K562 (cell line): Measurements from ENCODE around the gene MAST4. TPM values are rescaled to one million over a fixed set of nuclear protein-coding genes. Genes with fewer than 3 reads are reported as not detected.

ENCODE experiments used
- ATAC-seq: fragments of 200-7000 bp; cut with Tn5 transposase; 3 replicates; pipeline ENCODE4 v1.9.1; 2020; ENCODE audit warnings: moderate library complexity
- BruUV-seq: library from RNA; stranded (reverse); fragments of 400-500 nt; replicated peaks from 2 replicates; lab custom pipeline; 2021; lab: Mats Ljungman, UMichigan
- CTCF ChIA-PET: fragments of 300-600 bp; formaldehyde crosslinking; extraction: SDS; loops from one replicate; lab custom pipeline; 2021; ENCODE audit warnings: low intra/inter-chr PET ratio; lab: Yijun Ruan, JAX
- POLR2A ChIA-PET: fragments of 300-600, 350-650 bp; sonication (Branson Sonifier 250); formaldehyde crosslinking; extraction: SDS; loops from one replicate; lab custom pipeline; 2021; ENCODE audit warnings: antibody characterized with exemption, inconsistent platforms; lab: Yijun Ruan, JAX
- DNase-seq, 4 experiments: peaks; one replicate each; pipeline versions ENCODE4 v3.0.0 to v3.0.0-alpha.2; 2011 to 2018; ENCODE audit warnings: low spot score in 3 of 4, mixed read lengths in 3 of 4; ENCODE audit errors: extremely low read depth in 1 of 4
- FAIRE-seq: peaks from 2 replicates; lab custom pipeline; 2011; peaks lifted over from hg19 to GRCh38; lab: Jason Lieb, UNC
- H2AFZ ChIP-seq: 2 replicates; pipeline ENCODE4 v1.6.0; 2011; ENCODE audit warnings: low read depth, low read length, control low read depth, inconsistent platforms
- H3K27ac ChIP-seq: fragments of 200-600 bp; 3 replicates; pipeline ENCODE4 v1.8.0; 2011; ENCODE audit warnings: low read depth, mild to moderate bottlenecking, control low read depth, inconsistent platforms, low read length, moderate library complexity, mixed read lengths; ENCODE audit errors: extremely low read depth
- H3K27me3 ChIP-seq, 2 experiments: fragments of 300-600 bp in 1 of 2; 2 replicates in 1 of 2; 3 replicates in 1 of 2; pipeline versions ENCODE4 v1.6.0 to v1.8.0; 2011; ENCODE audit warnings: inconsistent platforms in 2 of 2, low read length in 2 of 2, mild to moderate bottlenecking in 1 of 2, mixed read lengths in 1 of 2, moderate library complexity in 1 of 2; ENCODE audit not compliant: control insufficient read depth in 2 of 2, insufficient read depth in 2 of 2
- H3K36me3 ChIP-seq: fragments of 300-600 bp; 3 replicates; pipeline ENCODE4 v1.8.0; 2011; ENCODE audit warnings: mild to moderate bottlenecking, low read length, inconsistent platforms; ENCODE audit not compliant: control insufficient read depth, insufficient read depth
- H3K4me1 ChIP-seq, 2 experiments: fragments of 200-600 bp in 1 of 2; replicated peaks in 1 of 2; 2 replicates in 1 of 2; 3 replicates in 1 of 2; pipeline versions ENCODE4 v1.5.1 to v1.8.0; 2011; ENCODE audit warnings: inconsistent platforms in 2 of 2, low read length in 2 of 2, mild to moderate bottlenecking in 1 of 2, mixed read lengths in 1 of 2, moderate library complexity in 1 of 2; ENCODE audit not compliant: control insufficient read depth in 2 of 2, insufficient read depth in 2 of 2
- H3K4me2 ChIP-seq: 2 replicates; pipeline ENCODE4 v1.6.1; 2011; ENCODE audit warnings: low read length, control low read depth, inconsistent platforms, mixed read lengths; ENCODE audit not compliant: insufficient read depth
- H3K4me3 ChIP-seq: fragments of 200-600 bp; sonication (generic), shearing (Covaris generic); 2 replicates; pipeline ENCODE4 v1.5.1; 2016; ENCODE audit warnings: control low read depth, inconsistent platforms
- H3K79me2 ChIP-seq: fragments of 200-600 bp; 3 replicates; pipeline ENCODE4 v1.8.0; 2011; ENCODE audit warnings: low read length, inconsistent platforms; ENCODE audit not compliant: control insufficient read depth, insufficient read depth
- H3K9ac ChIP-seq, 2 experiments: 2 replicates each; pipeline versions ENCODE4 v1.6.0 to v1.6.1; 2011; ENCODE audit warnings: low read depth in 2 of 2, low read length in 2 of 2, control low read depth in 1 of 2, inconsistent platforms in 1 of 2, mild to moderate bottlenecking in 1 of 2, mixed read lengths in 1 of 2; ENCODE audit not compliant: insufficient read depth in 1 of 2
- H3K9me1 ChIP-seq: one replicate; pipeline ENCODE4 v1.6.0; 2011; ENCODE audit warnings: inconsistent platforms, mild to moderate bottlenecking, low read length, moderate library complexity; ENCODE audit not compliant: control insufficient read depth, insufficient read depth
- H3K9me3 ChIP-seq: replicated peaks from 2 replicates; pipeline ENCODE4 v1.5.1; 2011; ENCODE audit warnings: low read depth, low read length, inconsistent platforms; ENCODE audit not compliant: control insufficient read depth, insufficient read depth
- H4K20me1 ChIP-seq: replicated peaks from 2 replicates; pipeline ENCODE4 v1.6.1; 2011; ENCODE audit warnings: low read length, inconsistent platforms, mixed read lengths; ENCODE audit not compliant: control insufficient read depth, insufficient read depth
- CC2D1A ChIP-seq: fragments of 450-650 bp; IDR thresholded peaks from 2 replicates; pipeline ENCODE4 v1.6.1; 2017; ENCODE audit warnings: mild to moderate bottlenecking
- FOXJ2 ChIP-seq: fragments of 200-800 bp; sonication (Bioruptor generic); IDR thresholded peaks from 2 replicates; pipeline ENCODE4 v1.6.1; 2016; ENCODE audit warnings: missing genetic modification characterization, missing compliant biosample characterization
- FOXK1 ChIP-seq: sonication (generic); formaldehyde crosslinking; IDR thresholded peaks from 2 replicates; pipeline ENCODE4 v1.8.0; 2022; ENCODE audit warnings: missing genetic modification reagents, mild to moderate bottlenecking, borderline replicate concordance
- GTF2E2 ChIP-seq: fragments of 200-800 bp; sonication (Bioruptor generic); IDR thresholded peaks from 2 replicates; pipeline ENCODE4 v1.6.1; 2016; ENCODE audit warnings: missing genetic modification characterization, missing compliant biosample characterization
- KAT7 ChIP-seq: sonication (generic); formaldehyde crosslinking; IDR thresholded peaks from 2 replicates; pipeline ENCODE4 v1.8.0; 2022; ENCODE audit warnings: missing genetic modification reagents, mild to moderate bottlenecking, borderline replicate concordance
- MYC ChIP-seq, 2 experiments: fragments of 250-450 bp in 1 of 2; sonication (Bioruptor Pico) in 1 of 2; IDR thresholded peaks; 2 replicates each; pipeline versions ENCODE4 v1.5.1 to v1.6.1; 2012 to 2021; ENCODE audit warnings: low read depth in 2 of 2, borderline replicate concordance in 1 of 2, improper control_type of control experiment in 1 of 2, low read length in 1 of 2, mild to moderate bottlenecking in 1 of 2, moderate library complexity in 1 of 2
- NFE2 ChIP-seq: IDR thresholded peaks from 2 replicates; pipeline ENCODE4 v1.6.1; 2014; ENCODE audit warnings: antibody characterized with exemption, low read depth
- SIN3A ChIP-seq, 2 experiments: fragments of 150-350 bp in 1 of 2; IDR thresholded peaks; 2 replicates each; pipeline ENCODE4 v1.6.1; 2011 to 2016; ENCODE audit warnings: borderline replicate concordance in 2 of 2, low read depth in 2 of 2, low read length in 2 of 2, mild to moderate bottlenecking in 2 of 2, moderate library complexity in 2 of 2; ENCODE audit not compliant: control insufficient read depth in 1 of 2
- TGIF2 ChIP-seq: sonication (generic); formaldehyde crosslinking; IDR thresholded peaks from 2 replicates; pipeline ENCODE4 v1.8.1; 2022; ENCODE audit warnings: mild to moderate bottlenecking, missing genetic modification reagents, moderate library complexity
- ZFP30 ChIP-seq: fragments of 250-450 bp; sonication (Bioruptor Pico); IDR thresholded peaks from 2 replicates; pipeline ENCODE4 v1.8.0; 2022; ENCODE audit warnings: moderate library complexity, mild to moderate bottlenecking, inconsistent platforms, borderline replicate concordance
- ZNF12 ChIP-seq: sonication (generic); formaldehyde crosslinking; IDR thresholded peaks from 2 replicates; pipeline ENCODE4 v1.4.0; 2020; ENCODE audit warnings: mild to moderate bottlenecking, missing genetic modification reagents
- ZNF316 ChIP-seq: fragments of 450-650 bp; IDR thresholded peaks from 2 replicates; pipeline ENCODE4 v1.6.1; 2016
- ZNF408 ChIP-seq: fragments of 250-450 bp; sonication (Bioruptor Pico); IDR thresholded peaks from 2 replicates; pipeline ENCODE4 v1.4.0; 2020; ENCODE audit warnings: low read depth, mild to moderate bottlenecking, moderate library complexity
- WGBS: fragments of 100-300 bp; shearing (Covaris generic); methylation state at CpG from one replicate; pipeline ENCODE4 v1.1.6; 2016; ENCODE audit warnings: low coverage, mixed read lengths; ENCODE audit not compliant: insufficient coverage; ENCODE audit errors: missing lambda C conversion rate; 5-methylcytosine and 5-hydroxymethylcytosine counted together
- in situ Hi-C: fragments of 300-500 bp; cut with MboI; formaldehyde crosslinking; loops from 4 replicates; pipeline ENCODE4 v1.15.0; 2018; ENCODE audit warnings: inconsistent platforms, mixed read lengths
- intact Hi-C: fragments of 100-400 bp; cut with micrococcal nuclease; formaldehyde crosslinking; loops from 2 replicates; pipeline ENCODE4 v1.14.2; 2022
- polyA plus RNA-seq, 8 experiments: library from polyadenylated mRNA; depleted of rRNA in 4 of 8; stranded (reverse) in 5 of 8; unstranded in 3 of 8; fragments of >200 nt; fragmentation: Nextera tagmentation in 2 of 8; fragmentation: Illumina TruSeq in 1 of 8; extraction: Ambion mirVana in 2 of 8; extraction: Trizol in 1 of 8; gene quantifications; 2 replicates each; pipeline versions ENCODE4 v1.2.1 to v1.2.3, GENCODE V29; 2011 to 2014; ENCODE audit warnings: inconsistent platforms in 1 of 8, missing spikeins in 1 of 8
- total RNA-seq, 7 experiments: library from RNA; depleted of rRNA in 6 of 7; stranded (reverse); fragments of >200 nt in 6 of 7; fragmentation: Illumina TruSeq in 2 of 7; extraction: Trizol in 2 of 7; gene quantifications; 2 replicates each; pipeline versions ENCODE4 v1.2.1 to v1.2.3, GENCODE V29; 2011 to 2021; ENCODE audit warnings: low replicate concordance in 1 of 7
- TF ChIP-seq, protein P1 (sequence below): sonication (generic); formaldehyde crosslinking; IDR thresholded peaks from 2 replicates; pipeline ENCODE4 v1.8.0; 2022; ENCODE audit warnings: mild to moderate bottlenecking, missing genetic modification reagents, borderline replicate concordance
- TF ChIP-seq, protein P2 (sequence below): fragments of 450-650 bp; formaldehyde crosslinking; IDR thresholded peaks from 2 replicates; pipeline ENCODE4 v1.4.0; 2020; ENCODE audit warnings: mild to moderate bottlenecking, moderate library complexity

Gene MAST4
- total and polyA plus RNA-seq, 9 of the 15 experiments (the other 6 are each of a cell fraction or from before 2014, with no cell fraction given), result 0.88 to 10.1 (median 5.2) TPM

DNA sequence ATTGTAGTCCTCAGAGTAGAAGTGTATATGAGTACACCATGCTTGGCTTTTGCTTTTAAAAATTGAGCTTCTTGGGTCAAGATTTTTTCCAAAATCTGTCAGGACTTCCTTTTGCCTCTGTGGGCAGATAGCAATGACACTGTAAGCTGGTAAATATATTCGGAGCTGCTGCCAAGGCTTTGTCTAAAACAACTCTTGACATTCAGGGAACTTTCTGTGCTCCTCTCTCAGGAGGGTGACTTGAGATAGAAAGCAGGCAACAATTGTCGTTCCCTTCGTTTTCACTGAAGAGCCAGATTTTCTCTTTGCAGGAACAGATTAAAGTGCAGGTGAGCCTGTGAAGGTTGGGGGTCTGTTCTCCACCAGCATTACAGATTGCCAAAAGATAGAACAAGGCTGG is 230.5 kb downstream of the MAST4 start:
- Histone ChIP-seq H3K4me3 (no peak overlapping the region), H3K79me2 (no peaks in the 10 kb centered on the region), H4K20me1 (no peaks in the 10 kb centered on the region), H3K27ac (no peak overlapping the region), H3K27me3 (peaks cover 0 to 20% of the 10 kb centered on the region in 2 experiments; a peak in 3 of 5 replicates), H3K9me3 (no peaks in the 10 kb centered on the region), H3K4me2 (no peak overlapping the region), H3K4me1 (no peaks in the 10 kb centered on the region), H3K9me1 (no peaks in the 10 kb centered on the region), H2AFZ (no peak overlapping the region), H3K36me3 (no peaks in the 10 kb centered on the region), H3K9ac (no peak overlapping the region)
- POLR2A ChIA-PET, result no interaction called here
- TF ChIP-seq CC2D1A (no peak), FOXK1 (no peak), ZNF408 (no peak), NFE2 (no peak), KAT7 (CRISPR knock-in tag) (no peak), ZNF316 (no peak), MYC (IDR thresholded peaks at IDR 0.05; ENCODE audit: low read depth, low read length) (no peak), MYC (CRISPR knock-in tag; IDR thresholded peaks at IDR 0.05; ENCODE audit: borderline replicate concordance, low read depth) (no peak), ZNF12 (CRISPR knock-in tag) (no peak), GTF2E2 (tag) (no peak), SIN3A (IDR thresholded peaks at IDR 0.05; ENCODE audit: borderline replicate concordance in 2 of 2, control insufficient read depth in 1 of 2, low read depth in 2 of 2, low read length in 2 of 2) (no peak), FOXJ2 (tag) (no peak), TGIF2 (CRISPR knock-in tag) (no peak), ZFP30 (CRISPR knock-in tag) (no peak)
- TF ChIP-seq, protein P1, sequence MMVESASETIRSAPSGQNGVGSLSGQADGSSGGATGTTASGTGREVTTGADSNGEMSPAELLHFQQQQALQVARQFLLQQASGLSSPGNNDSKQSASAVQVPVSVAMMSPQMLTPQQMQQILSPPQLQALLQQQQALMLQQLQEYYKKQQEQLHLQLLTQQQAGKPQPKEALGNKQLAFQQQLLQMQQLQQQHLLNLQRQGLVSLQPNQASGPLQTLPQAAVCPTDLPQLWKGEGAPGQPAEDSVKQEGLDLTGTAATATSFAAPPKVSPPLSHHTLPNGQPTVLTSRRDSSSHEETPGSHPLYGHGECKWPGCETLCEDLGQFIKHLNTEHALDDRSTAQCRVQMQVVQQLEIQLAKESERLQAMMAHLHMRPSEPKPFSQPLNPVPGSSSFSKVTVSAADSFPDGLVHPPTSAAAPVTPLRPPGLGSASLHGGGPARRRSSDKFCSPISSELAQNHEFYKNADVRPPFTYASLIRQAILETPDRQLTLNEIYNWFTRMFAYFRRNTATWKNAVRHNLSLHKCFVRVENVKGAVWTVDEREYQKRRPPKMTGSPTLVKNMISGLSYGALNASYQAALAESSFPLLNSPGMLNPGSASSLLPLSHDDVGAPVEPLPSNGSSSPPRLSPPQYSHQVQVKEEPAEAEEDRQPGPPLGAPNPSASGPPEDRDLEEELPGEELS (CRISPR knock-in tag), result no peak
- TF ChIP-seq, protein P2, sequence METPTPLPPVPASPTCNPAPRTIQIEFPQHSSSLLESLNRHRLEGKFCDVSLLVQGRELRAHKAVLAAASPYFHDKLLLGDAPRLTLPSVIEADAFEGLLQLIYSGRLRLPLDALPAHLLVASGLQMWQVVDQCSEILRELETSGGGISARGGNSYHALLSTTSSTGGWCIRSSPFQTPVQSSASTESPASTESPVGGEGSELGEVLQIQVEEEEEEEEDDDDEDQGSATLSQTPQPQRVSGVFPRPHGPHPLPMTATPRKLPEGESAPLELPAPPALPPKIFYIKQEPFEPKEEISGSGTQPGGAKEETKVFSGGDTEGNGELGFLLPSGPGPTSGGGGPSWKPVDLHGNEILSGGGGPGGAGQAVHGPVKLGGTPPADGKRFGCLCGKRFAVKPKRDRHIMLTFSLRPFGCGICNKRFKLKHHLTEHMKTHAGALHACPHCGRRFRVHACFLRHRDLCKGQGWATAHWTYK, result no peak
- intact Hi-C loops (no loop called here), in situ Hi-C loops (loop anchor here (10.0 kb wide), 1 partner anchor 388 kb away; no protein-coding TSS in a partner anchor)
- DNase-seq, result no peak
- FAIRE-seq, result no peak
- 0% methylated on average over 3 of the region's 3 CpGs for WGBS
- CTCF ChIA-PET, result no interaction called here
- BruUV-seq, result no TSS peak
- no peak for ATAC-seq
